Trophoblast cell (in vitro differentiated cells and primary cell): ENCODE results near the gene TPK1.
A peak's percentile ranks its signal among the peaks of the same experiment; 100 is the strongest.

Experiments used
- DNase-seq, 2 donors: peaks; one replicate each; pipeline ENCODE4 v3.0.0-alpha.2; 2016
- H2AFZ ChIP-seq: 2 replicates; pipeline ENCODE4 v1.6.1; 2013; ENCODE audit warnings: low read length, moderate library complexity, mild to moderate bottlenecking; ENCODE audit not compliant: insufficient read depth, poor library complexity
- H2AK5ac ChIP-seq: 2 replicates; pipeline ENCODE4 v1.6.1; 2013; ENCODE audit warnings: mild to moderate bottlenecking, low read length
- H2BK120ac ChIP-seq: 2 replicates; pipeline ENCODE4 v1.6.1; 2013; ENCODE audit warnings: low read length, mild to moderate bottlenecking, moderate library complexity; ENCODE audit not compliant: insufficient read depth, poor library complexity
- H2BK12ac ChIP-seq: 2 replicates; pipeline ENCODE4 v1.6.1; 2013; ENCODE audit warnings: mild to moderate bottlenecking, low read length, moderate library complexity
- H2BK5ac ChIP-seq: 2 replicates; pipeline ENCODE4 v1.6.1; 2013; ENCODE audit warnings: low read length, low read depth, moderate library complexity, mild to moderate bottlenecking; ENCODE audit not compliant: poor library complexity
- H3K14ac ChIP-seq: 2 replicates; pipeline ENCODE4 v1.6.1; 2013; ENCODE audit warnings: mild to moderate bottlenecking, low read length
- H3K18ac ChIP-seq: 2 replicates; pipeline ENCODE4 v1.6.1; 2013; ENCODE audit warnings: mild to moderate bottlenecking, low read length
- H3K23ac ChIP-seq: 2 replicates; pipeline ENCODE4 v1.6.1; 2013; ENCODE audit warnings: low read length
- H3K27ac ChIP-seq: 2 replicates; pipeline ENCODE4 v1.5.1; 2013; ENCODE audit warnings: low read depth, mild to moderate bottlenecking, inconsistent platforms, low read length, moderate library complexity
- H3K27me3 ChIP-seq: 2 replicates; pipeline ENCODE4 v1.6.1; 2013; ENCODE audit warnings: inconsistent platforms, mild to moderate bottlenecking, low read length, moderate library complexity; ENCODE audit not compliant: insufficient read depth
- H3K36me3 ChIP-seq, 2 experiments: 1 replicate in 1 of 2; 2 replicates in 1 of 2; pipeline ENCODE4 v1.6.1; 2013; ENCODE audit warnings: low read length in 2 of 2, mild to moderate bottlenecking in 2 of 2, moderate library complexity in 1 of 2; ENCODE audit not compliant: insufficient read depth in 2 of 2, control insufficient read depth in 1 of 2
- H3K4ac ChIP-seq: 2 replicates; pipeline ENCODE4 v1.6.1; 2013; ENCODE audit warnings: low read depth, mild to moderate bottlenecking, low read length, moderate library complexity
- H3K4me1 ChIP-seq, 2 experiments: 1 replicate in 1 of 2; 2 replicates in 1 of 2; pipeline ENCODE4 v1.6.1; 2013; ENCODE audit warnings: low read length in 2 of 2, mild to moderate bottlenecking in 2 of 2, moderate library complexity in 1 of 2; ENCODE audit not compliant: insufficient read depth in 2 of 2, control insufficient read depth in 1 of 2
- H3K4me2 ChIP-seq: 2 replicates; pipeline ENCODE4 v1.6.1; 2013; ENCODE audit warnings: inconsistent platforms, mild to moderate bottlenecking, low read length, moderate library complexity
- H3K4me3 ChIP-seq: 2 replicates; pipeline ENCODE4 v1.5.1; 2013; ENCODE audit warnings: mild to moderate bottlenecking, low read depth, low read length, inconsistent platforms
- H3K79me1 ChIP-seq: one replicate; pipeline ENCODE4 v1.6.1; 2013; ENCODE audit warnings: low read length
- H3K79me2 ChIP-seq: 2 replicates; pipeline ENCODE4 v1.6.1; 2013; ENCODE audit warnings: low read length, mild to moderate bottlenecking; ENCODE audit not compliant: control insufficient read depth, insufficient read depth, poor library complexity
- H3K9ac ChIP-seq: 2 replicates; pipeline ENCODE4 v1.6.1; 2013; ENCODE audit warnings: mild to moderate bottlenecking, low read length
- H3K9me3 ChIP-seq: 2 replicates; pipeline ENCODE4 v1.6.1; 2013; ENCODE audit warnings: low read depth, mild to moderate bottlenecking, control low read depth, inconsistent platforms, low read length; ENCODE audit not compliant: insufficient read depth
- H4K12ac ChIP-seq: 2 replicates; pipeline ENCODE4 v1.6.1; 2013; ENCODE audit warnings: low read depth, mild to moderate bottlenecking, low read length, moderate library complexity
- H4K8ac ChIP-seq: 2 replicates; pipeline ENCODE4 v1.6.1; 2013; ENCODE audit warnings: low read depth, mild to moderate bottlenecking, low read length, moderate library complexity
- H4K91ac ChIP-seq: one replicate; pipeline ENCODE4 v1.6.1; 2013; ENCODE audit warnings: low read depth, mild to moderate bottlenecking, low read length, moderate library complexity
- WGBS: extraction: QIAGEN DNeasy Blood & Tissue Kit; methylation state at CpG from one replicate; pipeline ENCODE4 v1.1.7; 2013; ENCODE audit warnings: missing lambda C conversion rate; ENCODE audit not compliant: insufficient read length, insufficient coverage; ENCODE audit errors: extremely low coverage; 5-methylcytosine and 5-hydroxymethylcytosine counted together

The TPK1 gene

GRCh38 chr7:144869082-144869481 is 33.2 kb upstream of the TPK1 start:
- H2BK5ac ChIP-seq, result no peak overlapping the region
- H4K91ac ChIP-seq, result no peak overlapping the region
- no peak overlapping the region for H4K12ac ChIP-seq
- DNase-seq, result peak in 1 of 2 donors; percentile 3
- H3K4ac ChIP-seq, result no peak overlapping the region
- H3K79me2 ChIP-seq, result no peaks in the 10 kb centered on the region
- H3K79me1 ChIP-seq, result no peaks in the 10 kb centered on the region
- H3K4me3 ChIP-seq, result no peak overlapping the region
- H3K23ac ChIP-seq, result no peak overlapping the region
- H3K4me1 ChIP-seq, result no peaks in the 10 kb centered on the region
- no peaks in the 10 kb centered on the region for H3K9me3 ChIP-seq
- H3K27ac ChIP-seq, result no peak overlapping the region
- no peaks in the 10 kb centered on the region for H3K27me3 ChIP-seq
- no peak overlapping the region for H2AFZ ChIP-seq
- no peak overlapping the region for H3K9ac ChIP-seq
- no peak overlapping the region for H2BK12ac ChIP-seq
- H4K8ac ChIP-seq, result no peak overlapping the region
- no CpG with 5 or more reads among the region's 8 CpGs for WGBS
- no peak overlapping the region for H2BK120ac ChIP-seq
- H3K14ac ChIP-seq, result no peak overlapping the region
- H3K18ac ChIP-seq, result no peak overlapping the region
- H2AK5ac ChIP-seq, result no peak overlapping the region
- no peaks in the 10 kb centered on the region for H3K36me3 ChIP-seq
- no peak overlapping the region for H3K4me2 ChIP-seq

GRCh38 chr7:144866189-144866588 is 30.3 kb upstream of the TPK1 start:
- H3K9ac ChIP-seq, result no peak overlapping the region
- H3K23ac ChIP-seq, result no peak overlapping the region
- no peaks in the 10 kb centered on the region for H3K36me3 ChIP-seq
- no peaks in the 10 kb centered on the region for H3K79me2 ChIP-seq
- no peak overlapping the region for H2AK5ac ChIP-seq
- H2BK5ac ChIP-seq, result no peak overlapping the region
- no peak overlapping the region for H3K4ac ChIP-seq
- H3K4me2 ChIP-seq, result no peak overlapping the region
- H3K9me3 ChIP-seq, result no peaks in the 10 kb centered on the region
- H2BK120ac ChIP-seq, result no peak overlapping the region
- H3K18ac ChIP-seq, result no peak overlapping the region
- no peaks in the 10 kb centered on the region for H3K79me1 ChIP-seq
- DNase-seq, result no peak
- no peaks in the 10 kb centered on the region for H3K27me3 ChIP-seq
- H3K4me1 ChIP-seq, result no peaks in the 10 kb centered on the region
- no peak overlapping the region for H2AFZ ChIP-seq
- H3K14ac ChIP-seq, result no peak overlapping the region
- no peak overlapping the region for H4K12ac ChIP-seq
- H3K27ac ChIP-seq, result no peak overlapping the region
- no peak overlapping the region for H3K4me3 ChIP-seq
- H2BK12ac ChIP-seq, result no peak overlapping the region
- no CpG with 5 or more reads among the region's 3 CpGs for WGBS
- H4K91ac ChIP-seq, result no peak overlapping the region
- no peak overlapping the region for H4K8ac ChIP-seq

DNA sequence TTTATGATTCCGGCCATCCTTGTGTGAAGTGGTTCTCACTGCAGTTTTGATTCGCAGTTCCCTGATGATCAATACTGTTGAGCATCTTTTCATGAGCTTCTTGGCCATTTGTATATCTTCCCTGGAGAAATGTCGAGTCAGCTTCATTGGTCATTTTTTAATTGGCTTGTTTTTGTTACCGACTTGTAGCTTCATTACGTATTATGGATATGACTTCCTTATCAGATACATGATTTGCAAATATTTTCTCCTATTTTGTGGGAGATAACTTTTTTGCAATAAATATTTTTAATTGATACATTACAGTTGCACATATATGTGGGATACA is 27.4 kb upstream of the TPK1 start:
- no peak overlapping the region for H3K14ac ChIP-seq
- WGBS, result no CpG with 5 or more reads among the region's 5 CpGs
- H4K8ac ChIP-seq, result no peak overlapping the region
- H2AFZ ChIP-seq, result no peak overlapping the region
- DNase-seq, result no peak
- H3K27me3 ChIP-seq, result no peaks in the 10 kb centered on the region
- no peak overlapping the region for H3K27ac ChIP-seq
- H2BK120ac ChIP-seq, result no peak overlapping the region
- H3K4ac ChIP-seq, result no peak overlapping the region
- no peaks in the 10 kb centered on the region for H3K79me1 ChIP-seq
- no peaks in the 10 kb centered on the region for H3K36me3 ChIP-seq
- no peak overlapping the region for H3K18ac ChIP-seq
- H3K4me3 ChIP-seq, result no peak overlapping the region
- H3K9me3 ChIP-seq, result no peaks in the 10 kb centered on the region
- H3K4me2 ChIP-seq, result no peak overlapping the region
- H2BK5ac ChIP-seq, result no peak overlapping the region
- H3K9ac ChIP-seq, result no peak overlapping the region
- H4K12ac ChIP-seq, result no peak overlapping the region
- H4K91ac ChIP-seq, result no peak overlapping the region
- no peak overlapping the region for H2BK12ac ChIP-seq
- H3K23ac ChIP-seq, result no peak overlapping the region
- no peaks in the 10 kb centered on the region for H3K4me1 ChIP-seq
- no peak overlapping the region for H2AK5ac ChIP-seq
- H3K79me2 ChIP-seq, result no peaks in the 10 kb centered on the region

DNA sequence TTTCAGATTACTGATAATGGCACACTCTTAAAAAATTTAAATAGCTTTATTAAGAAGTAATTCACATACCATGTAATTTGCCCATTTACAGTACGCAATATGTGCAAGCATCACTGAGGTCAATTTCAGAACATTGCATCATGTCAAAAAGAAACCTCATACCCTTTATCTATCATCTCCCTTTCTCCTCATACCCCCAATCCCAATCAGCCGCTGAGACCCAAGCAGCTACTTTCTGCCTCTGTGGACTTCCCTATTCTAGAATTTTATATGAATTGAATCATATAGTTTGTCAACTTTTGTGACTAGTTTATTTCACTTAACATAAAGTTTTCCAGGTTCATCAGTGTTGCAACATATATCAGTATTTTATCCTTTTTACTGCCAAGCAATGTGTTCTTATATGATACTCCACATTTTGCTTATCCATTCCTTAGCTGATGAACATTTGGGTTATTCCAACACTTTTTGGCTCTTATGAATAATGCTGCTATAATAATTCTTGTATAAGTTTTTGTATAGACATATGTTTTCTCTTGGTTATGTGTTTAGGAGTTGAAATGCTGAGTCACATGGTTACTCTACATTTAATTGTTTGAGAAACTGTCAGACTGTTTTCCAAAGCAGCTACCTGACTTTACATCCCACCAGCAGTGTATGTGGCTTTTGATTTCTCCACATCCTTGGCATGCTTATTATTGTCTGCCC is 26.9 kb upstream of the TPK1 start:
- Histone ChIP-seq H3K4me2 (no peak overlapping the region), H3K9me3 (no peaks in the 10 kb centered on the region), H2BK12ac (no peak overlapping the region), H2BK5ac (no peak overlapping the region), H3K4me3 (no peak overlapping the region), H3K79me1 (no peaks in the 10 kb centered on the region), H3K36me3 (no peaks in the 10 kb centered on the region), H3K14ac (no peak overlapping the region), H4K12ac (no peak overlapping the region), H3K27me3 (no peaks in the 10 kb centered on the region), H3K9ac (no peak overlapping the region), H3K27ac (no peak overlapping the region), H3K23ac (no peak overlapping the region), H4K91ac (no peak overlapping the region), H3K4me1 (no peaks in the 10 kb centered on the region), H2AK5ac (no peak overlapping the region), H3K4ac (no peak overlapping the region), H2BK120ac (no peak overlapping the region), H3K18ac (no peak overlapping the region), H4K8ac (no peak overlapping the region), H3K79me2 (no peaks in the 10 kb centered on the region), H2AFZ (no peak overlapping the region)
- no peak for DNase-seq
- WGBS, result no CpG with 5 or more reads among the region's 2 CpGs
